ENCODE results near the gene PRAMEF5.
"Not testable (repeated sequence)": the region's sequence is repeated elsewhere in the genome, so short reads cannot be mapped to it uniquely, and the experiment has no call there.

Gene PRAMEF5

GRCh38 chr1:13243536-13244263 lies 10.3 kb upstream of the PRAMEF5 start:
- not testable (repeated sequence) for DNase-seq (ENCODE audit: low read depth)

GRCh38 chr1:13245841-13246553 lies 8.0 kb upstream of the PRAMEF5 start:
- not testable (repeated sequence) for DNase-seq (ENCODE audit: low read depth); H3K4me3 ChIP-seq (ENCODE audit: low read depth, low read length)

More at GRCh38 chr1:13243536-13244263, 10.3 kb upstream of the PRAMEF5 start:
- not testable (repeated sequence) for H3K4me3 ChIP-seq (ENCODE audit: low read depth, low read length)

GRCh38 chr1:13246554-13246871 lies 7.5 kb upstream of the PRAMEF5 start:
- not testable (repeated sequence) for DNase-seq (ENCODE audit: low read depth); H3K4me3 ChIP-seq (ENCODE audit: low read depth, low read length)

DNA sequence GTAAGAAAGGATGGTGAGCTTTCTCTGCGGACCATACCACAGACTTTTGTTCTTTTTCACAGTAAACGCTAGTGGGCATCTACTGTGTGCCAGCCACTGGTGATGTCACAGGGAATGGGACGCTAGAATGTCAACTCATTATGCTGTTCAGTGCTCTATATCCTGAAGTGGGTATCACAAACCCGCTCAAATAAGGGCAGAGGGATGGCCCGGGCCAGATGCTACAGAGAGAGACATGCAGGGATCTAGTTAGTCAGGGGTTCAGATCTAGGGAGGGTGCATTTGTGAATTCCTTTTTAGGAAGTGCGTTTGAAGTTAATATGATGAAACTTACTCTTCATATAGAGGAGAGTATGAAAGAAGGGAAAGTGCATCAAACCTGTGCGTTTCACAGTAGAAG lies 6.9 kb upstream of the PRAMEF5 start:
- not testable (repeated sequence) for H3K4me3 ChIP-seq (ENCODE audit: low read depth, low read length); DNase-seq (ENCODE audit: low read depth)

DNA sequence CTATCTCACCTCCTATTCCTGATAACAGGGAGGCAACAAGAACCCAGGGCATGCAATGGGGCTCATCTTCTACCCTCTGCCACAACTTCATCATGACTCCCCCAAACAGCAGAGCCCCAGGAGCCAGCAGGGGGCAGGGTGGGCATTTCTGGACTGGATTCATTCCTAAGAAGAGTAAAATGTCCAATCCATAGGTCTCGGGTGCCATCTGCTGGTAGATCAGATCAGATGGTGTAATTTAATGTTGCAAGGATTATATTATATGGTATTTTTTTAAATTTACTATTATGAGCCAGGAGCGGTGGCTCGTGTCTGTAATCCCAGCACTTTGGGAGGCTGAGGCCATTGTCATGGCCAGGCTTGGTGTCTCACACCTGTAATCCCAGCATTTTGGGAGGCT lies 11.1 kb downstream of the PRAMEF5 start:
- not testable (repeated sequence) for DNase-seq (ENCODE audit: low read depth); H3K4me3 ChIP-seq (ENCODE audit: low read depth, low read length)

GRCh38 chr1:13277016-13277415 lies 23.0 kb downstream of the PRAMEF5 start:
- DNase-seq (ENCODE audit: low read depth); H3K4me3 ChIP-seq (ENCODE audit: low read depth, low read length): not testable (repeated sequence)

GRCh38 chr1:13279617-13280016 lies 25.6 kb downstream of the PRAMEF5 start:
- H3K4me3 ChIP-seq (ENCODE audit: low read depth, low read length); DNase-seq (ENCODE audit: low read depth): not testable (repeated sequence)

DNA sequence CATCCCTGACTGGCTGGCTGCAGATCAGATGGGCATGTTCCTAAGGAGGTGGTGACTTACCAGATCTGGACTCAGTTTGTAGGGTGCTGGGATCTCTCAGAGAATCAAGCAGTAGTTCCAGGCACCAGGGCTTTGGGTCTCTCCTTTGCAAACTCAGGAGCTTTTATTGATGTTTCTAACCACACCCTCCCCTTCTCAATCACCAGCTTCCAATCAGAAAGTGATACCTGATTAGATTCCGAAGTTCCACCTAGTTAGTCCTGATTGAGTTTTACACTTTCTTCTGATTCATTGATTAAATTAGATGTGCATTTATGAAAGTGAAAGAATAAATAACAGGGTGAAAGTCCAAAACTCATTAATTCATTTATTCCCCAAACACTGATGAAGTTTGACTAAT lies 31.0 kb downstream of the PRAMEF5 start, which contains the start of gene PRAMEF8:
Gene PRAMEF8, minus strand, starts transcription at position 101 of the 400 bp plus-strand sequence. CDS start 1,046 bp downstream, outside the sequence.
- DNase-seq (ENCODE audit: low read depth); H3K4me3 ChIP-seq (ENCODE audit: low read depth, low read length): not testable (repeated sequence)

DNA sequence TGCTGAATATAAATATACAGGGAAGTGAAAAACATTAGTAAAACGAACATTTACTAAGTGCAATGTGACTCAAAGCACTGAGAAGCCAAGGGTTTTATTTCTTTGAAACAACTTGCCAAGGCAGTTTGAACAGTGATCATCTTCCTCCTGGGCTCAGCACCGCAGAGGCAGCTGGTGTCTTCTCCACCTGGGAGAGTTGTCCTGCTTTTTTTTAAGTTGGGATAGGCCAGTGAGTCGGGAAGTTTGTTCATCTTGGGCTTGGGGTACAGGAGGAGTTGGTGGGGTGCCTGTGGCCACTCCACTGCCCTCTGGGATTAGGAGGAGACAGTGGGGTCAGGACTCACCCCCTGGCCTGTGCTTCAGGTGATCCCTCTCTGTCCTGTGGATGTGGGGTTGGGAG lies 35.0 kb downstream of the PRAMEF5 start:
- not testable (repeated sequence) for H3K4me3 ChIP-seq (ENCODE audit: low read depth, low read length); DNase-seq (ENCODE audit: low read depth)

- not testable (repeated sequence) for H3K4me3 ChIP-seq (ENCODE audit: low read depth, low read length)
These were observed 43.4 kb downstream of the PRAMEF5 start for GRCh38 chr1:13297216-13297931.

GRCh38 chr1:13298699-13299098 lies 44.7 kb downstream of the PRAMEF5 start:
- H3K4me3 ChIP-seq (ENCODE audit: low read depth, low read length); DNase-seq (ENCODE audit: low read depth): not testable (repeated sequence)

More at GRCh38 chr1:13297216-13297931, 43.4 kb downstream of the PRAMEF5 start:
- DNase-seq (ENCODE audit: low read depth) = not testable (repeated sequence)

DNA sequence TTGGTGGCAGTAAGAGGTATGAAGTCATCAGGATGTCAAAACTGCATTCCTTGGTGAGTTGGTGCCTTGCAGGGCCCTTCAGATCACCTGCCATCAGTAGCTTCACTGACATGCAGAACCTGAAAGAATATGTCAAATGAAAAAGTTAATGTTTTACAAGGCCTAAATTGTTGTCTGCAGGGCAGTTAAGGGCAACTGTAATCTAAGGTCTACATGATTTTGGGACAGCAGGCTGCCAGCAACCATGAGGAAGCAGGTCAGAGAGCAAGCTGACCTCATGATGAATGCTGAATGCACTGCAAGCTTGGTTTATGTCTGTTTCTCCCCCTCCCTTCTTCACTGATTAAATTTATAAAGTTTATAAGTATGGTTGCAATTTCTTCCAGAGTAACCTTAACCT lies 48.2 kb downstream of the PRAMEF5 start:
- H3K4me3 ChIP-seq (ENCODE audit: low read depth, low read length); DNase-seq (ENCODE audit: low read depth): not testable (repeated sequence)

- H3K4me3 ChIP-seq (ENCODE audit: low read depth, low read length); DNase-seq (ENCODE audit: low read depth): not testable (repeated sequence)
These were observed 49.2 kb downstream of the PRAMEF5 start, which contains the start of gene PRAMEF33 for GRCh38 chr1:13303239-13303638. Gene PRAMEF33, plus strand, starts transcription at chr1:13303539. Its CDS starts 2,416 bp downstream, at chr1:13305955.

Data from choroid plexus epithelial cell (primary cell).